SK-N-SH treated with all-trans-retinoic acid at 6 μM for 48 hours (cell line): ENCODE results near the gene NXN.

Experiments
- RARB ChIP-seq: fragments of 250-450 bp; sonication (Bioruptor Pico); IDR thresholded peaks from 2 replicates; pipeline ENCODE4 v1.8.0; 2021; ENCODE audit warnings: mild to moderate bottlenecking, moderate library complexity
- TF ChIP-seq, protein P1 (sequence below): fragments of 250-450 bp; sonication (Bioruptor Pico); IDR thresholded peaks from 2 replicates; pipeline ENCODE4 v1.5.1; 2021; ENCODE audit warnings: mild to moderate bottlenecking, moderate library complexity

DNA sequence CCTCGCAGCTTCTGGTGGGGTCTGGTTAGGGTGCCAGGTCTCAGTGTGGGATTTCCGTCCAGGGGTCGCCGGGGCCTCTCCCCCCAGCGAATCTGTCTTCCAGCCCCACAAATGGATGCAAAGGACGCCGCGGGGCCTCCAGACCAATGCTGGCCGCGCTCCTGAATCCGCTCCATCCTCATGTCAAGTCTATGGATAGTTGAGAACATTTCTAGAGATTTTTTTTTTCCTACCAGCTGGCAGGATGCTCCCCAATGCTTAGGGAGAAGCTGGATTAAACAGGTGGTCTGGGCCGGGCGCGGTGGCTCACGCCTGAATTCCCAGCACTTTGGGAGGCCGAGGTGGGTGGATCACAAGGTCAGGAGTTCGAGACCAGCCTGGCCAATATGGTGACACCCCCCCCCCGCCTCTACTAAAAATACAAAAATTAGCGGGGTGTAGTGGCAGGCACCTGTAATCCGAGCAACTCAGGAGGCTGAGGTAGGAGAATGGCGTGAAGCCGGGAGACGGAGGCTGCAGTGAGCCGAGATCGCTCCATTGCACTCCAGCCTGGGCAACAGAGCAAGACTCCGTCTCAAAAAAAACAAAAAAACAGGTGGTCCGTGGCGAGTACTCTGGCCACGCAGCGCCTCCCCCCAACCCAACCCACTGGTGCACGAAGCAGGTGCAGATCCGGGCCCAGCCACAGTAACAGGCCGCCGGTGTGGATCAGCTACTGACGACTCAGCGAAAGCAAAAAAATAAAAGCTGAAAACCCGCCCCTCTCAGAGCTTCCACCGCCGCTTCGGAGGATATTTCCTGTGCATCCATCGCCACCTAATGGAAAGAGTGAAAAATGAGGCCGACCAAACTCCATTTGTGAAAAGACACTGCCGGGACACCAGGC is 1.1 kb upstream of the NXN start:
- no peak for TF ChIP-seq RARB
- TF ChIP-seq, protein P1, sequence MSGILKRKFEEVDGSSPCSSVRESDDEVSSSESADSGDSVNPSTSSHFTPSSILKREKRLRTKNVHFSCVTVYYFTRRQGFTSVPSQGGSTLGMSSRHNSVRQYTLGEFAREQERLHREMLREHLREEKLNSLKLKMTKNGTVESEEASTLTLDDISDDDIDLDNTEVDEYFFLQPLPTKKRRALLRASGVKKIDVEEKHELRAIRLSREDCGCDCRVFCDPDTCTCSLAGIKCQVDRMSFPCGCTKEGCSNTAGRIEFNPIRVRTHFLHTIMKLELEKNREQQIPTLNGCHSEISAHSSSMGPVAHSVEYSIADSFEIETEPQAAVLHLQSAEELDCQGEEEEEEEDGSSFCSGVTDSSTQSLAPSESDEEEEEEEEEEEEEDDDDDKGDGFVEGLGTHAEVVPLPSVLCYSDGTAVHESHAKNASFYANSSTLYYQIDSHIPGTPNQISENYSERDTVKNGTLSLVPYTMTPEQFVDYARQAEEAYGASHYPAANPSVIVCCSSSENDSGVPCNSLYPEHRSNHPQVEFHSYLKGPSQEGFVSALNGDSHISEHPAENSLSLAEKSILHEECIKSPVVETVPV (CRISPR knock-in tag) = no peak
